Brain pericyte (primary cell): ENCODE data around the gene OR51G2.

Source experiments
- DNase-seq: peaks from one replicate; pipeline ENCODE4 v3.0.0-alpha.2; 2012; ENCODE audit warnings: low read depth, low spot score

The OR51G2 gene

GRCh38 chr11:4863876-4864275 lies 55.3 kb downstream of the OR51G2 start:
- no peak for DNase-seq
